Measurements from ENCODE around the gene OR10AD1. TPM values are rescaled to one million over a fixed set of nuclear protein-coding genes. Genes with fewer than 3 reads are reported as not detected.

Gene OR10AD1
- total and polyA plus RNA-seq, 9 of the 15 experiments (the other 6 are each of a cell fraction or from before 2014, with no cell fraction given) = not detected

- TF ChIP-seq HES1 (IDR thresholded peaks at IDR 0.05; ENCODE audit: low read depth) (no peak), PRDM10 (IDR thresholded peaks at IDR 0.05; ENCODE audit: partially characterized antibody) (no peak), GATA2 (CRISPR knock-in tag; IDR thresholded peaks at IDR 0.05) (no peak), MEIS2 (IDR thresholded peaks at IDR 0.05; ENCODE audit: partially characterized antibody) (no peak), THRB (CRISPR knock-in tag; conservative IDR thresholded peaks at IDR 0.05) (no peak), BRCA1 (IDR thresholded peaks at IDR 0.05) (no peak), BRCA1 (CRISPR knock-in tag; IDR thresholded peaks at IDR 0.05) (no peak), CTBP1 (IDR thresholded peaks at IDR 0.05; ENCODE audit: borderline replicate concordance) (peak; percentile 91), TAL1 (IDR thresholded peaks at IDR 0.05) (no peak), NR2C2 (CRISPR knock-in tag; IDR thresholded peaks at IDR 0.05) (no peak), NR2C2 (tag; IDR thresholded peaks at IDR 0.05) (no peak), ZNF699 (CRISPR knock-in tag; IDR thresholded peaks at IDR 0.05; ENCODE audit: insufficient replicate concordance) (no peak), ELF2 (CRISPR knock-in tag; IDR thresholded peaks at IDR 0.05) (no peak), HINFP (tag; conservative IDR thresholded peaks at IDR 0.05; ENCODE audit: low read depth) (no peak), DDX20 (tag; IDR thresholded peaks at IDR 0.05; ENCODE audit: low read depth) (no peak), ZNF512 (tag; IDR thresholded peaks at IDR 0.05) (no peak), SNRNP70 (optimal IDR thresholded peaks at IDR 0.05; ENCODE audit: low read depth, low read length) (no peak), ZNF311 (CRISPR knock-in tag; IDR thresholded peaks at IDR 0.05) (no peak), XRCC3 (IDR thresholded peaks at IDR 0.05) (no peak), ATF7 (IDR thresholded peaks at IDR 0.05) (peak; percentile 50; the same call in 1 of the 2 replicates), FOXA1 (IDR thresholded peaks at IDR 0.05; ENCODE audit: borderline replicate concordance) (no peak)
Observed at GRCh38 chr12:48183091-48183875, 19.8 kb downstream of the OR10AD1 start, which contains the start of gene CCDC184 (continued).

All from K562 (cell line).